HG03460 (cell line): ENCODE results near the gene ZNF316.
A peak's percentile ranks its signal among the peaks of the same experiment; 100 is the strongest.
"Not testable (repeated sequence)": the region's sequence is repeated elsewhere in the genome, so short reads cannot be mapped to it uniquely, and the experiment has no call there.

Experiments
- ATAC-seq: cut with Tn5 transposase; IDR thresholded peaks from one replicate; pipeline ENCODE4 v1.9.1; 2021; ENCODE audit not compliant: unreplicated experiment

Gene ZNF316

GRCh38 chr7:6621195-6622133 is 15.7 kb upstream of the ZNF316 start:
- ATAC-seq = no peak

GRCh38 chr7:6622134-6622710 is 14.9 kb upstream of the ZNF316 start:
- ATAC-seq = no peak

GRCh38 chr7:6623589-6624245 is 13.4 kb upstream of the ZNF316 start:
- no peak for ATAC-seq

- ATAC-seq = no peak
These were observed 12.9 kb upstream of the ZNF316 start for GRCh38 chr7:6624246-6624611.

GRCh38 chr7:6628045-6628444 is 9.1 kb upstream of the ZNF316 start:
- ATAC-seq = no peak

GRCh38 chr7:6630007-6630849 is 6.9 kb upstream of the ZNF316 start:
- ATAC-seq = no peak

GRCh38 chr7:6631605-6632004 is 5.5 kb upstream of the ZNF316 start:
- no peak for ATAC-seq

- ATAC-seq = no peak
These were observed 3.1 kb upstream of the ZNF316 start for GRCh38 chr7:6634021-6634420.

GRCh38 chr7:6634971-6635370 is 2.1 kb upstream of the ZNF316 start:
- ATAC-seq = not testable (repeated sequence)

- ATAC-seq = peak; percentile 73
These were observed 569 bp downstream of the ZNF316 start for GRCh38 chr7:6637544-6638229.

GRCh38 chr7:6639032-6639431 is 1.9 kb downstream of the ZNF316 start:
- ATAC-seq = no peak

- ATAC-seq = no peak
These were observed 2.5 kb downstream of the ZNF316 start for GRCh38 chr7:6639627-6640026.

GRCh38 chr7:6640246-6640721 is 3.2 kb downstream of the ZNF316 start:
- no peak for ATAC-seq

- ATAC-seq = no peak
These were observed 4.4 kb downstream of the ZNF316 start for GRCh38 chr7:6641305-6642035.

GRCh38 chr7:6642239-6642839 is 5.2 kb downstream of the ZNF316 start:
- ATAC-seq = no peak

GRCh38 chr7:6642861-6643640 is 5.9 kb downstream of the ZNF316 start:
- no peak for ATAC-seq

GRCh38 chr7:6643915-6644625 is 7.0 kb downstream of the ZNF316 start:
- no peak for ATAC-seq

- ATAC-seq = no peak
These were observed 7.6 kb downstream of the ZNF316 start for GRCh38 chr7:6644728-6645127.
